Thymus (tissue), 11 donors: ENCODE measurements around the gene IL22RA2. TPM values are rescaled to one million over a fixed set of nuclear protein-coding genes. Genes with fewer than 3 reads are reported as not detected.

Experiments
- DNase-seq, 9 donors: peaks; one replicate each; pipeline ENCODE4 v3.0.0-alpha.2; 2013; ENCODE audit warnings: low spot score in 9 of 9, low read depth in 6 of 9, missing footprints in 1 of 9
- H3K27ac ChIP-seq, 2 donors: one replicate each; pipeline ENCODE4 v1.5.1; 2013; ENCODE audit warnings: control low read depth in 1 of 2, low read depth in 1 of 2, low read length in 1 of 2, mild to moderate bottlenecking in 1 of 2, moderate library complexity in 1 of 2
- H3K27me3 ChIP-seq, 2 donors: one replicate each; pipeline ENCODE4 v1.5.1; 2013; ENCODE audit warnings: low read length in 1 of 2; ENCODE audit not compliant: control insufficient read depth in 2 of 2, insufficient read depth in 1 of 2
- H3K36me3 ChIP-seq, 2 donors: one replicate each; pipeline ENCODE4 v1.5.1; 2013; ENCODE audit warnings: low read length in 1 of 2, mild to moderate bottlenecking in 1 of 2, moderate library complexity in 1 of 2; ENCODE audit not compliant: control insufficient read depth in 2 of 2, insufficient read depth in 2 of 2
- H3K4me1 ChIP-seq, 2 donors: one replicate each; pipeline ENCODE4 v1.5.1; 2013; ENCODE audit warnings: low read length in 2 of 2; ENCODE audit not compliant: control insufficient read depth in 2 of 2, insufficient read depth in 2 of 2
- H3K4me3 ChIP-seq, 2 donors: one replicate each; pipeline ENCODE4 v1.5.1; 2013; ENCODE audit warnings: low read length in 2 of 2, control low read depth in 1 of 2, mild to moderate bottlenecking in 1 of 2
- H3K9me3 ChIP-seq, 2 donors: one replicate each; pipeline ENCODE4 v1.5.1; 2013; ENCODE audit warnings: low read length in 1 of 2, mild to moderate bottlenecking in 1 of 2; ENCODE audit not compliant: control insufficient read depth in 2 of 2, insufficient read depth in 1 of 2
- WGBS: extraction: QIAGEN DNeasy Blood & Tissue Kit; methylation state at CpG from one replicate; pipeline ENCODE4 v1.1.7; 2013; 5-methylcytosine and 5-hydroxymethylcytosine counted together
- polyA plus RNA-seq: library from polyadenylated mRNA; stranded (reverse); fragments of 200-250 nt; gene quantifications from one replicate; pipeline ENCODE4 v1.2.3, GENCODE V29; 2013
- total RNA-seq: library from RNA; stranded (reverse); fragments of 120-200 nt; gene quantifications from one replicate; pipeline ENCODE4 v1.2.4, GENCODE V29; 2013
- donor health status: healthy.

The IL22RA2 gene
- total and polyA plus RNA-seq, 2 donors: 0.61 to 0.84 TPM

GRCh38 chr6:137123078-137123477 lies 50.4 kb downstream of the IL22RA2 start:
- no peak for DNase-seq
- no peaks in the 10 kb centered on the region for H3K27me3 ChIP-seq
- peaks cover 0 to 13% of the 10 kb centered on the region in 2 donors for H3K9me3 ChIP-seq
- H3K4me1 ChIP-seq: no peaks in the 10 kb centered on the region
- no peaks in the 10 kb centered on the region for H3K36me3 ChIP-seq
- H3K4me3 ChIP-seq: no peak overlapping the region
- no peak overlapping the region for H3K27ac ChIP-seq
- 97% methylated on average over 2 of the region's 2 CpGs for WGBS

- Histone ChIP-seq H3K36me3 (no peaks in the 10 kb centered on the region), H3K27me3 (no peaks in the 10 kb centered on the region), H3K9me3 (peaks cover 0 to 13% of the 10 kb centered on the region in 2 donors), H3K4me1 (no peaks in the 10 kb centered on the region), H3K4me3 (no peak overlapping the region), H3K27ac (no peak overlapping the region)
- 95% methylated on average over 4 of the region's 4 CpGs for WGBS
- no peak for DNase-seq
Observed at GRCh38 chr6:137122612-137123011, 50.8 kb downstream of the IL22RA2 start.

- H3K27me3 ChIP-seq: no peaks in the 10 kb centered on the region
- no peak overlapping the region for H3K27ac ChIP-seq
- no peaks in the 10 kb centered on the region for H3K4me1 ChIP-seq
- H3K4me3 ChIP-seq: no peak overlapping the region
- 93% methylated on average over 2 of the region's 2 CpGs for WGBS
- H3K9me3 ChIP-seq: peaks cover 0 to 13% of the 10 kb centered on the region in 2 donors
- H3K36me3 ChIP-seq: no peaks in the 10 kb centered on the region
- DNase-seq: no peak
Observed at GRCh38 chr6:137121401-137121997, 51.9 kb downstream of the IL22RA2 start.

DNA sequence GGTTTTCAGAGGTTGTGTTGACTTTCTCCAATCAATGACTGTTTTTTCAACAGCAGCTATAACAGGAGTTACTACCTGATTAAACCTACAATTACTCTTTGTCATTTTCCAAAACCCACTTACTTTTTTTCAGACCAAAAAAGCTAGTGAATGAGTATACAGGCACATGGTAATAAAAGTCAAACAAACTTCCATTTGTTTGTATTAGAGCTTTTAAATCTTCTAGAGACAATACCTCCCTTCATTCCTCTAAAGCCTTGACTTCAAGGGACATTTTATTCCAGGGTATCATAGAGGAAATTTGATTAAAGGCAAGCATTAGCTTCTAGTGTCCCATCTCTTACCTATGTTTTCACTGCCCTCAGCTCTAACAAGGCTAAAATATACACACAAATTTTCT lies 52.7 kb downstream of the IL22RA2 start:
- no peak overlapping the region for H3K4me3 ChIP-seq
- H3K4me1 ChIP-seq: no peaks in the 10 kb centered on the region
- no peaks in the 10 kb centered on the region for H3K36me3 ChIP-seq
- DNase-seq: no peak
- H3K27ac ChIP-seq: no peak overlapping the region
- no peaks in the 10 kb centered on the region for H3K27me3 ChIP-seq
- peaks cover 0 to 13% of the 10 kb centered on the region in 2 donors for H3K9me3 ChIP-seq

- Histone ChIP-seq H3K36me3 (no peaks in the 10 kb centered on the region), H3K27ac (no peak overlapping the region), H3K27me3 (no peaks in the 10 kb centered on the region), H3K4me1 (no peaks in the 10 kb centered on the region), H3K4me3 (no peak overlapping the region), H3K9me3 (peaks cover 0 to 13% of the 10 kb centered on the region in 2 donors)
- no peak for DNase-seq
- 70% methylated on average over 4 of the region's 4 CpGs for WGBS
Observed at GRCh38 chr6:137119196-137120104, 54.0 kb downstream of the IL22RA2 start.

DNA sequence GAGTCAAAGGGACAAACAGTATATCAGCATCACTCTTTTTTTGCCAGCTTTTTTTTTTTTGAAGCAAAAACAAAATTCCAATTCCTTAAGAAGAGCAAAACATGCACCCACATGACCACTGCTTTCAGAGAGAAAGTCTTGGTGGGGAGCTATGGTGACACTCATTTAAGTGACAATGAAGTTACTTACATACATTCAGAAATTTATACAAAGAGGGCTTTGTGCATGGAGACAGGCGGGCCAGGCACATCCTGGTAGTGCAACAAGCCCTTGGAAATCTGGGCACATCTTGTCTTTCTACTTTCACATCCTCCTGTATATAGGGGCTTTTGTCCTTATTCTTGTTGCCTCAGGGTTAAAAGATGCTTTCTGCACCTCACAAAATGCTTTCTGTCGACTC lies 55.9 kb downstream of the IL22RA2 start:
- no peak overlapping the region for H3K4me3 ChIP-seq
- H3K36me3 ChIP-seq: no peaks in the 10 kb centered on the region
- no peaks in the 10 kb centered on the region for H3K4me1 ChIP-seq
- WGBS: 95% methylated on average over 2 of the region's 2 CpGs
- H3K27ac ChIP-seq: no peak overlapping the region
- H3K9me3 ChIP-seq: peaks cover 0 to 13% of the 10 kb centered on the region in 2 donors
- H3K27me3 ChIP-seq: no peaks in the 10 kb centered on the region
- no peak for DNase-seq

GRCh38 chr6:137116807-137117206 lies 56.6 kb downstream of the IL22RA2 start:
- H3K36me3 ChIP-seq: no peaks in the 10 kb centered on the region
- H3K27me3 ChIP-seq: no peaks in the 10 kb centered on the region
- no peak overlapping the region for H3K27ac ChIP-seq
- 77% methylated on average over 5 of the region's 5 CpGs for WGBS
- H3K4me1 ChIP-seq: no peaks in the 10 kb centered on the region
- H3K4me3 ChIP-seq: no peak overlapping the region
- DNase-seq: no peak
- H3K9me3 ChIP-seq: peaks cover 0 to 13% of the 10 kb centered on the region in 2 donors

DNA sequence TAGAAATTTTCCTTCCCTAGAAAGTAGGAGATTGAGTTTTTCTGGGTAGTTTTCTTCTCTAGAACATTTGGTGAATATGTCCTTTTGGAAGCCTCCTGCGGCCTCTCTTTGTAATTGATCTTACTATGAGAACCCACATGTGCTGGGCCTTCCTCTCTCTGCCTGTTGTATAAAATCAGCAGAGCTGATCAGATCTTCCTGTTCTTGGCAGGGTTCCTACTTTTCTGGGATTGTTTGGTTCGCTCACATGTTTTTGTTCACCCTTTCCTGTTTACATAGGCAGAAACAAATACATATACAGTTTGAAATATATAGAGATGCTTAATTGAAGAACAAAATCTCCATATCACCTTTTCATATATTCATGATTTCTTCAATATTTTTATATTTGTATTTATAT lies 57.8 kb downstream of the IL22RA2 start:
- peaks cover 0 to 13% of the 10 kb centered on the region in 2 donors for H3K9me3 ChIP-seq
- no peak overlapping the region for H3K27ac ChIP-seq
- no peaks in the 10 kb centered on the region for H3K4me1 ChIP-seq
- H3K27me3 ChIP-seq: no peaks in the 10 kb centered on the region
- DNase-seq: no peak
- 92% methylated on average over 2 of the region's 2 CpGs for WGBS
- no peaks in the 10 kb centered on the region for H3K36me3 ChIP-seq
- H3K4me3 ChIP-seq: no peak overlapping the region

GRCh38 chr6:137112067-137112355 lies 61.4 kb downstream of the IL22RA2 start:
- H3K4me3 ChIP-seq: no peak overlapping the region
- H3K9me3 ChIP-seq: no peaks in the 10 kb centered on the region
- 98% methylated on average over 5 of the region's 5 CpGs for WGBS
- H3K27me3 ChIP-seq: no peaks in the 10 kb centered on the region
- no peaks in the 10 kb centered on the region for H3K4me1 ChIP-seq
- DNase-seq: no peak
- H3K27ac ChIP-seq: no peak overlapping the region
- H3K36me3 ChIP-seq: no peaks in the 10 kb centered on the region
